Activated B cell treated with CpG ODN at 0.5 μM for 24 hours (primary cell): ENCODE measurements around the gene MRPL32. TPM values are rescaled to one million over a fixed set of nuclear protein-coding genes. Genes with fewer than 3 reads are reported as not detected.

Source experiments
- ATAC-seq: fragments of 200-7000 bp; cut with Tn5 transposase; one replicate; pipeline ENCODE4 v1.10.0; 2021; ENCODE audit warnings: low read depth, mild to moderate bottlenecking, moderate library complexity
- CTCF ChIA-PET: fragments of 350-600 bp; sonication (Branson Sonifier 250); formaldehyde crosslinking; loops from one replicate; lab custom pipeline; 2021; ENCODE audit warnings: antibody characterized with exemption; lab: Charles Lee
- POLR2A ChIA-PET: fragments of 350-600 bp; sonication (Branson Sonifier 250); formaldehyde crosslinking; loops from one replicate; lab custom pipeline; 2021; ENCODE audit warnings: antibody characterized with exemption; lab: Charles Lee
- DNase-seq: peaks from one replicate; pipeline ENCODE4 v3.0.0; 2022
- H3K27ac Mint-ChIP-seq: one replicate; pipeline ENCODE4 v1.8.0; 2020; ENCODE audit warnings: mixed read lengths
- H3K27me3 Mint-ChIP-seq: one replicate; pipeline ENCODE4 v1.8.0; 2021; ENCODE audit warnings: mixed read lengths
- H3K36me3 Mint-ChIP-seq: one replicate; pipeline ENCODE4 v1.8.0; 2021; ENCODE audit warnings: low read depth, mixed read lengths
- H3K4me1 Mint-ChIP-seq: one replicate; pipeline ENCODE4 v1.8.0; 2021; ENCODE audit warnings: mixed read lengths
- H3K4me3 Mint-ChIP-seq: one replicate; pipeline ENCODE4 v1.8.0; 2020; ENCODE audit warnings: mild to moderate bottlenecking, mixed read lengths
- H3K9me3 Mint-ChIP-seq: one replicate; pipeline ENCODE4 v1.8.0; 2020; ENCODE audit warnings: mixed read lengths
- CTCF ChIP-seq: fragments of 200-600 bp; IDR thresholded peaks from one replicate; pipeline ENCODE4 v1.8.0; 2022; ENCODE audit warnings: antibody characterized with exemption, mild to moderate bottlenecking
- intact Hi-C: fragments of 100-400 bp; cut with micrococcal nuclease; formaldehyde crosslinking; loops from one replicate; pipeline ENCODE4 v1.15.1; 2024
- total RNA-seq: library from RNA; stranded (reverse); gene quantifications from 2 replicates; pipeline ENCODE4 v1.2.3, GENCODE V29; 2022

MRPL32 gene
- total RNA-seq, 1 donor from 2014 or later: 38.8 TPM

- ATAC-seq (no peak), DNase-seq (no peak)
- H3K27ac Mint-ChIP-seq: peak overlapping the region; percentile 97
- TF ChIP-seq CTCF: no peak
- no peaks in the 10 kb centered on the region for H3K27me3 Mint-ChIP-seq
- H3K36me3 Mint-ChIP-seq: peaks cover 42% of the 10 kb centered on the region
- intact Hi-C loops: loop anchor here (1.0 to 5.0 kb wide), 7 partner anchors 11 to 1051 kb away; partner anchors contain the start of genes C7orf25, COA1, STK17A and UBE2D4
- H3K4me1 Mint-ChIP-seq: peaks cover 55% of the 10 kb centered on the region
- ChIA-PET POLR2A (interaction anchor here (0.6 to 2.3 kb wide), 13 partner anchors 9 to 1051 kb away, joined by 3 to 23 read pairs (median 4); partner anchors contain the start of genes C7orf25 and STK17A), CTCF (interaction anchor here (1.0 to 2.8 kb wide), 4 partner anchors 8 to 906 kb away, joined by 4 to 23 read pairs (median 8); partner anchors contain the start of gene STK17A)
- H3K9me3 Mint-ChIP-seq: no peaks in the 10 kb centered on the region
- H3K4me3 Mint-ChIP-seq: peak overlapping the region; percentile 100
These were observed 825 bp downstream of the MRPL32 start for GRCh38 chr7:42932811-42933591.

- no peak for TF ChIP-seq CTCF
- peaks cover 53% of the 10 kb centered on the region for H3K36me3 Mint-ChIP-seq
- intact Hi-C loops: loop anchor here (5.0 kb wide), 1 partner anchor 1052 kb away; no protein-coding TSS in a partner anchor
- ChIA-PET POLR2A (no interaction called here), CTCF (interaction anchor here (1.3 to 1.9 kb wide), 3 partner anchors 10 to 766 kb away, joined by 3 to 5 read pairs (median 4); no protein-coding TSS in a partner anchor)
- DNase-seq: no peak
- H3K9me3 Mint-ChIP-seq: no peaks in the 10 kb centered on the region
- H3K27ac Mint-ChIP-seq: peak overlapping the region; percentile 24
- H3K27me3 Mint-ChIP-seq: no peaks in the 10 kb centered on the region
- peak overlapping the region; percentile 100 for H3K4me3 Mint-ChIP-seq
- ATAC-seq: no peak
- H3K4me1 Mint-ChIP-seq: peaks cover 45% of the 10 kb centered on the region
These were observed 2.1 kb downstream of the MRPL32 start for GRCh38 chr7:42934291-42934690.

GRCh38 chr7:42935861-42936260, 3.7 kb downstream of the MRPL32 start:
- no peaks in the 10 kb centered on the region for H3K9me3 Mint-ChIP-seq
- TF ChIP-seq CTCF: no peak
- H3K4me1 Mint-ChIP-seq: peaks cover 32% of the 10 kb centered on the region
- intact Hi-C loops: no loop called here
- no peak overlapping the region for H3K27ac Mint-ChIP-seq
- DNase-seq (no peak), ATAC-seq (no peak)
- ChIA-PET POLR2A (no interaction called here), CTCF (interaction anchor here (0.6 to 1.9 kb wide), 4 partner anchors 8 to 764 kb away, joined by 3 to 5 read pairs (median 4); no protein-coding TSS in a partner anchor)
- no peaks in the 10 kb centered on the region for H3K27me3 Mint-ChIP-seq
- H3K4me3 Mint-ChIP-seq: no peak overlapping the region
- peaks cover 64% of the 10 kb centered on the region for H3K36me3 Mint-ChIP-seq

GRCh38 chr7:42939457-42940240, 7.5 kb downstream of the MRPL32 start:
- no peaks in the 10 kb centered on the region for H3K9me3 Mint-ChIP-seq
- H3K4me1 Mint-ChIP-seq: peaks cover 4% of the 10 kb centered on the region

More at GRCh38 chr7:42939457-42940240, 7.5 kb downstream of the MRPL32 start:
- POLR2A ChIA-PET: no interaction called here
- H3K27ac Mint-ChIP-seq: peak overlapping the region; percentile 4
- H3K36me3 Mint-ChIP-seq: peaks cover 47% of the 10 kb centered on the region
- CTCF ChIA-PET: interaction anchor here (1.3 to 2.8 kb wide), 2 partner anchors 10 to 322 kb away, joined by 5 to 24 read pairs; no protein-coding TSS in a partner anchor
- H3K4me3 Mint-ChIP-seq: no peak overlapping the region
- no peak for DNase-seq
- ATAC-seq: no peak
- intact Hi-C loops: loop anchor here (10.0 kb wide), 1 partner anchor 515 kb away; no protein-coding TSS in a partner anchor
- no peaks in the 10 kb centered on the region for H3K27me3 Mint-ChIP-seq
- TF ChIP-seq CTCF: no peak
